NCI-H128 (cell line): Measurements from ENCODE around the gene CYBA.

Experiments used
- DNase-seq: peaks from one replicate; lab custom pipeline; 2025; ENCODE audit not compliant: unreplicated experiment; lab: John Stamatoyannopoulos, UW

Gene CYBA

DNA sequence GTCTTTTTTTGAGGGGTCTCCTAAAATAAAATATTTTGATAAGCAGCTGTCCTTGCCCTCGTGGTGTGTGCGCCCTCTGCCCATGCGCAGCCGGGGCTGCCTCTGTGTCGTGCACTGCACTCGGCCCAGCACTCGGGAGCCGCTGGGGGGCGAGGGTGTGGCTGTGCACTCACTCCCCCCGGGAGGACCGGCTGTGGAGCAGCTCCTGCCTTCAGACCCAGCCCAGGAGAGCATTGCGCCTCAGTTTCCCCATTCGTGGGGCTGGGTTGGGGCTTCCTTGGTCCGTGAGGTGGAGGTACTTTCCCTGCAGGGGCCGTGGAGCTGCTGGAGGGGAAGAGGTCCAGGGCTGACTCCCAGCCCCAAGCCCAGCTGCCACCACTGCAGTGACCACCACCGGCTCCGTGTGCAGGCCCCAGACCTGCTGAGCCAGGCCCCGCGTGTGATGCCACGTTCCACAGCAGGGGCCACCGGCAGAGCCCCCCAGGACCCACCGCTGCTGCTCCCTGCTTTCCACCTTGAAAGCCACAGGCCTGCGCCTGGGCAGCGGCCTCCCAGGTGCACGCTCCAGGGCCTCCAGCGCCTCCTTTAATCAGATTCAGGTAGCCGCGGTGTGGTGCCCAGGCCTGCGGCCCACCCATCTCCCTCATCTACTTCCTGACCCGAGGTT is 18.8 kb downstream of the CYBA start:
- no peak for DNase-seq

DNA sequence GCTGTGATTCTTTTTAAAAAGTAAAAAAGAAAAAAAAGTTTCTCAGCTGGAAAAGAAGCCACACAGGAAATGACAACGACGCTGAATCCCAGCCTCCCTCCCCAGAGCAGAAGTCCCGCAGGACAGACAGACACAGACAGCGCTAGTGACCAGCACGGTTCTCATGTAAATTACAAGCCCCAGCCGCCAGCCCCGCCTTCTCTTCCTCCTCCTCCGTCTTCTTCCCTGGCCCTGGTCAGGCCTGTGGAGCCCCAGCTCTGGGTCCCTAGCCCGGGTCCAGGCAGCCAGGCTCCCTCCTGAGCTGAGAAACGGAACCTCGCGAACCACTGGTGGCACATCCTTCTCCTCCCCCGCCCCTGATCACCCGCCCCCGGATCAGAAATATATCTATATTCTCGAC is 19.5 kb downstream of the CYBA start:
- no peak for DNase-seq

DNA sequence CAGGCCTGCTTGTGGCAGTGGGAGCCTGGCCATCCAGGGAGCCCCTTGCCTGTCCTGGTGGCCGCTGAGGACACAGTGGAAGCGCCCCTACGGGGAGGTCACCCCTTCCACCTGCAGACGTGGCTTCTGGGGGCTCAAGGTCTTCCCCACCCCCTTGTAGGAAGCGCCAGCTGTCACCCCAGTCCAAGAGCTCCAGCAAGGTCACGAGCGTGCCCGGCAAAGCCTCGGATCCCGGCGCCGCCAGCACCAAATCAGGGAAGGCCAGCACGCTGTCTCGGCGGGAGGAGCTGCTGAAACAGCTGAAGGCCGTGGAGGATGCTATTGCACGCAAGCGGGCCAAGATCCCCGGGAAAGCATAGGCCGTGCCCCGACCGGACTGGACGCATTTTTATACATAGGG is 19.9 kb downstream of the CYBA start:
- no peak for DNase-seq

- DNase-seq, result no peak
These were observed 20.4 kb downstream of the CYBA start for GRCh38 chr16:88630433-88630832.

GRCh38 chr16:88629835-88630234 is 21.0 kb downstream of the CYBA start:
- no peak for DNase-seq

- no peak for DNase-seq
These were observed 22.3 kb downstream of the CYBA start for GRCh38 chr16:88628512-88628974.

GRCh38 chr16:88627531-88628411 is 23.1 kb downstream of the CYBA start:
- DNase-seq, result no peak

DNA sequence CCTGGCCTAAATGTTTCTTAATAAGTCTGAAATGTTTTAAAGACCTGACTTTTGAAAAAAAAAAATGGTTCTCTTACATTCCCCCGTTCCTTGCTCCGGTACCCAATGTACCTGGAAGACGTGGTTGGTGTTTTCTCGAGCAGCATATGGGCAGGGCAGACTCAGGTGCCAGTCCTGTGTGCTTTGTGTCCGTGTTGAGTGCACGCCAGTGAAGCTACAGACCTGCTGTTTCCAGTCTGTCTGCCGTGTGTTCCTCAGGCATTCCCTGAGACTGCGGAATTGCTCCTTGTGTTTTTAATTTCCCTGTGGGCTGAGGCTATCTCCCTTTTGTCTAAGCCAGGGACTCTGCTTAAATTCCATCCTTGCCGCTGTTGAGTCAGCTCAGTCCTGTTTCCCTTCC is 24.2 kb downstream of the CYBA start:
- no peak for DNase-seq

DNA sequence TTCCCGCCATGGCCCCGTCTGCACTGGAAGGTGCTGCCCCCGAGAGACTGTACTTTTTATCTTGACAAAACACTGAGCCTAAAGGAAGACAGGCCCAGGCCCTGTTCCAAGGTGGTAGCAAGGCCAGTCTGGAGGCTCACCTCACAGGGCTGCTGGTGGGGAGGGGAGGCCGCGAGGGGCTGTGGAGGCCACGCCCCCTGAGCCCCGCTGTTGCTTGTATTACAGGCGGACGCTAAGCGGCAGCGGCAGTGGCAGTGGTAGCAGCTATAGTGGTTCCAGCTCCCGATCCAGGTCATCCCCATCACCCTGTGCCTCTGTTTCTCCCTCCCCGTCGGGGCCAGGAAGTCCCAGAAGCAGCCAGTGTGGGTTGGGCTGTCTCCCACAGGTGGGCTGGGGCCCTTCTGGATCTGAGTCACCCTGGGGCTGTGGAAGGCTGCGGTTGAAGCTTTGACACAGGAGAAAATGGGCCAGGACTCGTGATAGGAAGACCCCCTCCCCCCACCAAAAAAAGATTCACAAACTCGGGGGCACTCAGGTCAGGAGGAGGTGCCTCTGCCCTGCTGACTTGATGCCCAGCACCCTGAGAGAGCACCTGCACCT is 25.8 kb downstream of the CYBA start:
- no peak for DNase-seq

DNA sequence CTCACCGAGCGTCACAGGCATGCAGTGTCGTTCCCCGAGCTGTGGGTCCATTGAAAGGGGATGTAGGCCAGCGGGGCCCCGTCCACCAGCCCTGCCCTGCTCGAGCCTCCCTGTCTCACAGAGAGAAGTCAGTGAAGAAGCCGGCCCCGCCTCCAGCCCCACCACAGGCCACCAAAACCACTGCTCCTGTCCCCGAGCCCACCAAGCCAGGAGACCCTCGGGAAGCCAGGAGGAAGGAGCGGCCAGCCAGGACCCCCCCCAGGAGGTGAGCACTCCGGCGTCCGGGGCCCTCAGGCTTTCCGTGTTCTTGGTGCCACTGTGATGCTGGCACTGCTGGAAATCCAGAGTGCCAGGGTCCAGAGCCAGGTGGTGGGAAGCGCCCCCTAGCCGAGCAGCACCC is 26.4 kb downstream of the CYBA start:
- DNase-seq, result no peak

DNA sequence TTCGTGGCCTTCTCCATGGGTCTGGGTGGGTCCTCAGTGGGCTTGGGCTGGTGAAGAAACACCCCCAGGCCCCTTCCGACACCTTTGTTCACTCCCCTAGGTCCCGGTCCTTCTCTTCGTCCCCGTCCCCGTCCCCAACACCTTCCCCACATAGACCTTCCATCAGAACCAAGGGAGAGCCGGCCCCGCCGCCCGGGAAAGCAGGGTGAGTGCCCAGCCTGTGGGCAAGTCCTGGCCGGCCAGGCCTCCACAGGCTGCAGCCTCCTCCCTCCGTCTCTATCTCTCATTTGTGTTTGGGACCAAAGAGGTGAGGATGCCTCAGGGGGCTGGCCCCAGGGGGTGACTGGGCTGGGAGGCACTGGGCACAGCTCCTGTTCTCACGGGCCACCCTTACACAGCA is 27.0 kb downstream of the CYBA start:
- no peak for DNase-seq

DNA sequence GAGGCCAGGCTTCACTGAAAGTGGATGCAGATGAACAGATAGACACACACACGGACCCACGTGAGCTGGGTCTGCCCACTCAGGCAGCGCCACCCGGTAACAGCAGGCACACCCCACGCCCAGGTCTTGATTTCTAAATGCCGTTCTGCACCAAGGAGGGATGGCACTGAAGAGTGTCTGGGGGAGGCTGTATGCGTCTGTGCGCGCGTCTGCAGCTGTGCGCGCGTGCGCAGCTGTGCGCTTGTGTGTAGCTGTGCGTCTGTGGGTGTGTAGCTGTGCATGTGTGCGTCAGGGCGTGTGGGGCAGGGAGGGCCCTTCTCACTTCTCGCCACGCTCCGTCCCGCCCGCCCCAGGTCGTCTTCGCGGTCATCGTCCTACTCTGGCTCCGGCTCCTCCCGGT is 28.0 kb downstream of the CYBA start:
- DNase-seq, result no peak

- DNase-seq, result no peak
These were observed 28.7 kb downstream of the CYBA start for GRCh38 chr16:88622125-88622524.

GRCh38 chr16:88619859-88620815 is 30.7 kb downstream of the CYBA start:
- DNase-seq, result no peak

GRCh38 chr16:88618956-88619667 is 31.7 kb downstream of the CYBA start:
- DNase-seq, result no peak

DNA sequence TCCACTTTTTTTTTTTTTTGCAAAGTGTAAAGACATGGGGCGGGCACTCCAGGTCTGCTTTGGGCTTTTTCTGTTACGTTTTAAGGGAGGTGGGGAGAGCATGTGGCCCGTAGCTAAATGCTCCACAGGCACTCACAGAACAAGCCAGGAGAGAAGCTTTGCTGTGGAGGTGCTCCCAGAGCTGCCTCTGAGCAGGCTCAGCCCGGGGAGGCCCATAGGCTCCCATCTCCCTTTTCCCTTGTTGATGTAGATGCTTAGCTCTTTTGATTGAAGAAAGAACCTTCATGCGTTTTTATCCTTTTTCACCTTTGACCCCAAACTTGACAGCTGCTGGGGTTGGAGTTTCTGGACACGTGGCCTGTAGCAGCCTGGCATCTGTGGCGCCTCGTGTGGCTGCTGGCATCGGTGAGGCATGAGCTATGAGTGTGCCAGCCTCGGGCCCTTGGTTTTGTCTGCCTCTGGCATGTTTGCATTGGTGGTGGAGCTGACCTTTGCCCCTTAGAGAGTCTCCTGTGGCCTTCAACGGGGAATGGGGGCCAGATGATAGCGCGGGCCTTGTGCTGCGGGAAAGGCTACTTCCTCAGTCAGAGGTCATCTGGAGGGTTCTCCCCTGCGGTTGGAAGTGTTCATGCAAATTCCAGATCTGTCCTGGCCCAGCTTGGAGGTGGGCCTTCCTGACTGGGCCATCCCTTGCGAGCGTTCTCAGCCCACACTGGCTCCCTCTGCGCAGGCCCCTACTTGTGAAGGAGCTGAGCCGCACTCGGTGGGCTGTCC is 32.5 kb downstream of the CYBA start:
- DNase-seq, result no peak

GRCh38 chr16:88617268-88618031 is 33.4 kb downstream of the CYBA start:
- peak; percentile 40 for DNase-seq

DNA sequence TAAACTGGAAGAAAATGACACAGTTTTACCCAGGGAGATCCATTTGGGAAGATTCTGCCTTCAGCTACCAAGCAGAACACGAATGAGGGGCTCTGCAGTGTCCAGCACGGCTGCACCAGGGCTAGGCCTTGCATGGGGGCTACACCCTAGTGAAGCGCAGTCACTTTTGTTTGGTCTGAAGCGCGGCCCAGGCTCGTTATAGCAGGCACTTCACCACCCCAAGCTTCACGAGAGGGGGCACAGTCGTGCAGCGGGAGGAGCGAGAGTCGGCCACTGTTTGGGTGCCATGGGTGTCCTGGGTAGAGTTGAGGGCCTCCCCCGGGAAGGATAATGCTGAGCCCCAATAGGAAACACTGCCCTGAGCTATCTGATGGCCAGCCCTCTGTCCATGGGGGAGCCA is 34.1 kb downstream of the CYBA start:
- DNase-seq, result no peak

GRCh38 chr16:88616320-88616719 is 34.5 kb downstream of the CYBA start:
- DNase-seq, result no peak
